GM18909 (cell line): ENCODE data around the gene KCNJ10.
A peak's percentile ranks its signal among the peaks of the same experiment; 100 is the strongest.

Experiments
- ATAC-seq: cut with Tn5 transposase; IDR thresholded peaks from one replicate; pipeline ENCODE4 v1.9.1; 2021; ENCODE audit warnings: mild to moderate bottlenecking; ENCODE audit not compliant: unreplicated experiment, poor library complexity

The KCNJ10 gene

GRCh38 chr1:160085686-160086455 is 15.9 kb upstream of the KCNJ10 start:
- peak; percentile 55 for ATAC-seq

DNA sequence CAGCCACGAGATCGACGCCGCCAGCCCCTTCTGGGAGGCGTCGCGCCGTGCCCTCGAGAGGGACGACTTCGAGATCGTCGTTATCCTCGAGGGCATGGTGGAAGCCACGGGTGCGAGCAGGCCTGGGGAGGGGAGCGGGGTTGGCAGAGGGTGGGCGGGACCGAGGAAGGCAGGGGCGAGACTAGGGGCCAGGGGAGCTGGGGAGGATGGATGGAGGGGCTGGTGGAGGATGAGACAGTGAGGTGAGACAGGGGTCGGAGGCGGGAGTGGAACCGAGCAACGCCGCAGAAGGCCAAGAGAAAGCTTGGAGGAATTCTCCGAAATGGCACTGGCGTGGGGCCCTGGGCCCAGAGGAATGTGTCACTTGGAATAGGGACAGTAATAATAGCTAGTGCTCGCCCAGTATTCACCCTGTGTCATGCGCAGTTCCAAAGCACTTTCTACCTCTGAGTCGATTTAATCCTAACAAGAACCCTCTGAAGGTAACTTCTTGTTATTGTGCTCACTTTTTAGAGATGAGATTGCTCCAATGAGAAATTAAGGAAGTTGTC is 14.9 kb upstream of the KCNJ10 start:
- no peak for ATAC-seq

GRCh38 chr1:160083968-160084770 is 14.2 kb upstream of the KCNJ10 start:
- ATAC-seq, result peak; percentile 68

DNA sequence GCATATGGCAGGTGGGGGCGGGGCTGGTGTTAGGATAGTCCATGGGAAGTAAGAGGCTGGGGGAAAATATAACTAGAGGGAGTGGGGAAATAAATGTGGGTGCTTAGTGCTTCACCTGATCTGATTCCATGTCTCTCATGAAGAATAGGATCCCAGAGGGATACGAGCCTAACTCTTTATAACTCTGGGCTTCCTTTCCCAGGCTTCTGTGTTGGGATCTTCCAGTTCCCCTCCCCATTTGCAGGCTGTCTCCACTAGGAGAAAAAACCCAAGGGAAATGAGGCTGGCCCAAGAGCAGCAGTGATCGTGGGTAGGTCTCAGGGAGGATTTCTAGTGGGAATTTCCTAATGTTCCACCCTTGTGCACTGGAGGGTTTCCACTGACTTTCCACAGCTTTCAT is 13.0 kb upstream of the KCNJ10 start:
- no peak for ATAC-seq

DNA sequence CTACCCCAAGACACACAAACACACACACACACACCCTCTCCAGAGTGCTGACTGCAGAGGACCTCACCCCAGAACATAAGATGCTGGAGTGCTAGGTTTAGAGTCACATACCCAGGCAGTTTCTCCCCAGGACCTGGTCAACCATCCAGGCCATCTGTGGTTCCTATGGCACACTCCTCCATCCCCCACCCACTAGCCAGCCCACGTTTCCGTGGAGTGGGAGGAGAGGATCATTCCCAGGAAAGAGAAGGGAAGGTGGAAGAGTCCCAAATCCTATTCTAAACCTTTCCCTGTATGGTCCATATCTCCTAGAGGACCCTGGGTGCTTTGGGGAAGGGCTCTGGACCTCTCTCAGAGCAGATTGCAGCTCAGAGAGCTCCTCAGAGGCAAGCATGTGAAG is 12.5 kb upstream of the KCNJ10 start:
- ATAC-seq, result no peak

DNA sequence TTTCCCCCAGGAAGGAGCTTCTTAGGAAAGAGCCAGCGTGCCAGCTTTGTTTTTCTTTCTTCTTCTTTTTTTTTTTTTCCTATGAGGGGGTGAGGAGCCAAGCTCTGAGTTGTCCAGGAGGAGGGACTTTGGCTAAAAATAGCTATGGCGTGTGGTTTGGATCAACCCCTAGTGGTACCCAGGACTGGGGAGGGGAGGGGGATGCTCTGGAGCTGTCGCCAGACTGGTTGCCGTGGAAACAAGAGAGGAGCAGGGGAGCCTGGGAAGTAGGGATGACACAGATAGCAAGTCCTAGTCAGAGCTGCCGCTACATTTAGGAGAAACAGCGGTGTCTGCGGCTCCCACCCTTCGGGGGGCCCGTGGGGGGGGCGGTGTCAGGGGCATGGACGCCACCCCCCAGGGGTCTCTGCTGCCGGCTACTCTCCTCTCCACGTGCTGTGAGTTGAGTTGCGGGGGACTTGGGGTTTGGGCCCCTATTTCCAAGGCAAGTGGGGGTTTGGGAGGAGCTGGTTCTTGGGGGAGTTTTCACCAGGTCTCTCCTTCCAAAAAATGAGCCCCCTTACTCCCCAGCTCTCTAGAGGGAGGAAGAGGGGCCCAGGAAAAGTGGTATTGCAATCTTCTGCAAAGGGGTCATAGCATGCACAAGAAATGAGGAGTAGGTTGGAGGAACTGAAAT is 11.4 kb upstream of the KCNJ10 start, which contains the start of gene KCNJ9:
TSS of gene KCNJ9 (plus strand) at position 278 of the 676 bp plus-strand sequence. CDS start 2,493 bp downstream, outside the sequence.
- ATAC-seq, result no peak

DNA sequence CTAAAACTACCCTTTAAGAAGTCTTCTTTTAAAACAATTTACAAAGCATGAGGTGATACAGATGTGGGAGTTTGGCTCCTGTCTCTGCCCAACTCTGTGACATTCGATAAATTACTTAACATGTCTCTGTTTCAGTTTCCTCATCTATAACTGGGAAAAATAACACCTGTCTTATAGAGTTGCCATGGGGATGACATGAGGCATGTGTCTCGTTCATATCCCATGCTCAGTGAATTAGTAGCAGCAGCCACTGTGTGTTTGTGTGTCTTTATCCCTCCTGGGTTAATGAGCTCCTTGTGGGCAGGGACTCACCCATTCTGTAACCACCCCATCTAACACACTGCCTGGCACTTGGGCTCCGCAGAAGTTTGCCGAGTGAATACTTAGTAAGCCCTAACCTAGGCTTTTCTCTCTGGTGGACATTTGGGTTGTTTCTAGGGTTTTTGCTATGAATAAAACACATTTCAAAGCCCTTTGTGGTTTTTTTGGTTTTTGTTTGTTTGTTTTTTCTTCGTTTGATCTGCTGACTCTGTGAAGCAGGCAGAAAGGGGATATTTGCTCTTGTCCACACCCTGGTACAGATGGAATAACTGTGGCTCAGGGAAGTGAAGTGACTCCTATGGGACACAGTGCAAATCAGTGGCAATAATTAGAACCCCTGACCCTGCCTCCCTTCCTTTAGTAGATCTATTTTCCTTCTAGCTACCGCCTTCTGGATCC is 10.6 kb upstream of the KCNJ10 start:
- ATAC-seq, result no peak

DNA sequence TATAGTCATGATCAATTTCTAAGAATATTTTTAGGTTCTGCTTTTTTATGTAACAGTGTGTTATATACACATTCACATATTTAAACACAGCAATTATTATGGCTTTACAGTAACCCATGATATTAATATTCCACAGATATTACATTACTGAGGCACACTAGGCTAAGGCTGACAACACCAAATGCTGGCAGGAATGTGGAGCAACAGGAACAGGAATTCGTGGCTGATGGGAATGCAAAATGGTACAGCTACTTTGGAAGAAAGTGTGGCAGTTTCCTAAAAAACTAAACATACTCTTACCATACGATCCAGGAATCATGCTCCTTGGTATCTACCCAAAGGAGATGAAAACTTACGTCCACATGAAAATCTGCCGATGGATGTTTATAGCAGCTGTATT is 9.5 kb upstream of the KCNJ10 start:
- no peak for ATAC-seq

DNA sequence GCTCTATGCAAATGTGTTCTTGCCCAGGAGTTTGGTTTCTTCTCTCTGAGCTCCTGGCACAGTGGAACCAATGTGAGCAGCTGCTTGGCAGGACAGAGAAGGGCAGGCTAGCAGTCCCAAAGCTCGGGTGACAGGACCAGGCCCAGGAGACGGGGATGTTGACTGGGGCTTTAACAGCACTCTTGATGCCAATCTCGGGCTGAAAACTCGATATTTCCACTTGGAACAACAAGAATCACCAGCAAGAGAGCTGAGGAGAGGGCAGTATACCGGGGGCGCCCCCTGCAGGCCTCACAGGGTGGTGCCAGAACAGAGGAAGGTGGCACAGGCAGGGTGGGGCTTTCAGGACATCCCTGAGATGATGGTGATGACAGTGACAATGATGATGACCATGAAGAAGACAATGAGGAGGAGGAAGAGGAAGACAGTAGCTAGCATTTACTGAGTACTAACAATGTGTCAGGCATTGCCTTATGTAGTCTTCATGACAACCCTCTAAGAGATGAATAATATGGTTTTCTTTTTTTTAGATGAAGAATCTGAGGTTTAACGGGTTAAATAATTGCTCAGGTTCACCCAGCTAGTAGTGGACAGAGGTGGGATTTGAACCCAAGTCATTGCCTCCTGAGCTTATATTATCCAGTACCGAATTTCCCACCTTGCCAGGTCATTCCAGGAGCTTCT is 8.7 kb upstream of the KCNJ10 start:
- peak; percentile 58 for ATAC-seq

DNA sequence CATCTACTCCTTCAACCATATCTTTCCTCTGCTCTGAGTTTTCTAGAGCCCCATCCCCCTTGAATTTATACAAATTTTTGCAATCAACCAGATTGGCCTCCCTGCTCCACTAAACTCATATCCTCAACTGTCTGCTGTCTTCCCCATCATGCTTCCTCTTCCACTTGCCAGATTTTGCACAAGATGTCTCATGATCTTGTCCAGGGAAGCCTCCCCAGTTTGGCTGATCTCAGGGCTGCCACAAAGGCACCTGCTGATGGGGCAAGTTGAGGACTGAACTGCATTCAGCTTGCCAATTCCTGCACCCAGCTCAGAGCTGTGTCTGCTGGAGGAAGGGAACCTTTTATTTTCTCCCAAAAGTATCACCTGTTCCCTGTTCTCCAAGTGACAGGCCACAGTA is 7.5 kb upstream of the KCNJ10 start:
- ATAC-seq, result no peak

GRCh38 chr1:160076295-160076694 is 6.3 kb upstream of the KCNJ10 start:
- ATAC-seq, result no peak

GRCh38 chr1:160075836-160076235 is 5.9 kb upstream of the KCNJ10 start:
- no peak for ATAC-seq

DNA sequence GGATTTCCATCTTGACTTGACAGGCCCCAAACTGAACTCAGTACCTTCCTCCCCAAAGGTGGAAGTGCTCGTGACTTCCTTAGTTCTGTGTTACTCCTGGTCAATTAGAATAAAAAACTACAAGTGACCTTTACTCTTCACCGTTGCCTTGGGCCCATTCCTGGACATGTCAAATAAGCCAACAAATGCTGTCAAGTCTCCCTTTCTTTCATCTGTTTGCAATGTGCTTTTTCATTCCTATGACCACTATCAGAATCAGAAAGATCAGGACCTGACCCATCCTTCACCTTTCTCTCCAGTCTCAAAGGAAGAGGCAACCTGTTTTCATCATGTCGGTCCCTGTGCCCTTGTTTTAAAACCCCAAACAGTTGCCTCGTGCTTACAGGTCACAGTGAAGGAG is 4.9 kb upstream of the KCNJ10 start:
- ATAC-seq, result no peak

GRCh38 chr1:160071289-160071688 is 1.3 kb upstream of the KCNJ10 start:
- no peak for ATAC-seq

DNA sequence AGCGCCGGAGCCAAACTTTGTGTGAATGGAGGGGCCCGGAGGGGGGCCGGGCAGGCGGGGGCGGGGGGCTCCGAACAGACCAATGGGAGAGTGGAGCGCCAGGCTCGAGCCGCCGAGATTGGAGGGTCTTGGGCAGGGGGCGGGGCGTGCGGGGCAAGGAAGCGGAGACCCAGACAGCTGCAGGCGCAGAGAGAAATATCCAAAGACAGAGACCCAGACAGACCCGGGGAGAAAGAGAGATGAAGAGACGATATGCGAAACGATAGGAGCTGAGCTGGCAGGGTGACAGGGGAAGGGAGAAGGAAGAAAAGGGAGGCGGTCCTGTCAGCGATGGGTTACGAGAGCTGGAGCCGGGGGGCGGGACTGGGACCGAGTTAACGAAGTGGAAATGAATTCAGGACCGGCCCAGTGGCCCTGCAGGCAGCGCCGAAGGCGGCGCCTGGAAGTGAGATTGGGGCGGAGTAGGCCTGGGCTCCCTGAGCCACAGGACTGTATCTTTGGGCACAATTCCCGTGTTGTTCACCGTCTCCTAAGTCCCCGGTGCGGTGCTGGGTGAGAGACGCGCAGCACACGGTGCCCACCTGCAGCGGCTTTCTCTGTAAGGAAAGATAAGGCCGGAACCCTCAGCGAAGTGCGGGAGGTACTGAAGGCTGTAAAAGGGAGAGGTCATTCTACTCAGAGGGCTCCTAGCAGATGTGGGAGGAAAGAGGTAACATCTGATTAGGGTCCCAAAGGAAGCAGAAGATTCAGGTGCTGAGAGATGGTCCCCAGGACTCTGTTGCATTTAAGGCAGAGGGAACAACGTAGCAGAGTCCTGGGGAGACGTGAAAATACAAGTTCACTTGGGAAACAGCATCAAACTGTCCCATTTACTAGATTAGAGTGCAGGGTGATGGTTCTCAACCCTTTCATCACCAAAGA is 543 bp upstream of the KCNJ10 start:
- ATAC-seq, result no peak

DNA sequence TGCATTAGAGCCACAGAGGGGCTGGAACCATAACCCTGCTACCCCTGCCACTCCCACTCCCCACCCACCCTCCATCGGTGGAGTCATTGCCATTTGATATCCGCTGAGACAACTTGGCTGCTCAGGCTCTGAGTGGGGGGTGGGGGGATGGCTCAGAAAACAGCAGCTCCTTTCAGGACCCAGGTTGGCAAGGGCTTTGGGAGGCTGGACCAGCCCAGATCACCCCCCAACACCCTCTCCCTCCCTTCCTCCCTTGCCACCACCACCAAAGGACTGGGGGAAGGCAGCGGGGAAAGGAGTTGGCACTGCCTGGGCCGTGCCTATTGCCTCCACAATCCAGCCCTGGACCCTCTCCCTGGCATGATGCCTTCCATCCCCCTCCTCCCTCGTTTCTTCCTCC is 1.7 kb downstream of the KCNJ10 start:
- ATAC-seq, result no peak

GRCh38 chr1:160066829-160067745 is 2.9 kb downstream of the KCNJ10 start:
- no peak for ATAC-seq
